ENCODE data around the gene NDUFC1. TPM values are rescaled to one million over a fixed set of nuclear protein-coding genes. Genes with fewer than 3 reads are reported as not detected.

Gene NDUFC1
- total and polyA plus RNA-seq, 12 donors: 55.1 to 235 (median 109) TPM

GRCh38 chr4:139304920-139305319, 2.6 kb upstream of the NDUFC1 start:
- 97 to 100% (median 99%) methylated on average over 2 of the region's 2 CpGs for WGBS, 4 donors
- Histone ChIP-seq H3K4me3 (no peak overlapping the region), H3K9me3 (replicated peaks in 1 of 3) (no peaks in the 10 kb centered on the region), H3K4me1 (replicated peaks in 1 of 2) (peaks cover 11 to 32% of the 10 kb centered on the region in 2 donors), H3K27me3 (no peaks in the 10 kb centered on the region), H3K27ac (no peak overlapping the region), H3K36me3 (replicated peaks in 1 of 2) (no peaks in the 10 kb centered on the region)
- intact Hi-C loops (cut with DNase I): no loop called here
- no peak for DNase-seq
- TF ChIP-seq CTCF (IDR thresholded peaks at IDR 0.05) (no peak), POLR2A (IDR thresholded peaks at IDR 0.05) (no peak)

- DNase-seq: peak; percentile 98 to 99 (median 99)
- no peaks in the 10 kb centered on the region for H3K9me3 ChIP-seq (replicated peaks in 1 of 3)
- H3K4me3 ChIP-seq: peak within 1 kb of the TSS; percentile 78 to 97 (median 89)
- H3K27ac ChIP-seq: peak within 1 kb of the TSS; percentile 82 to 98 (median 94)
- no peaks in the 10 kb centered on the region for H3K36me3 ChIP-seq (replicated peaks in 1 of 2)
- H3K4me1 ChIP-seq (replicated peaks in 1 of 2): peaks cover 18 to 38% of the 10 kb centered on the region in 2 donors
- 0 to 1% (median 0%) methylated on average over 37 to 61 of the region's 61 CpGs for WGBS, 4 donors
- intact Hi-C loops (cut with DNase I): no loop called here
- H3K27me3 ChIP-seq: no peaks in the 10 kb centered on the region
- TF ChIP-seq CTCF (IDR thresholded peaks at IDR 0.05) (peak in 1 of 6 experiments; percentile 2), POLR2A (IDR thresholded peaks at IDR 0.05) (peak; percentile 84 to 97)
Measured at GRCh38 chr4:139301113-139301820, 1.0 kb downstream of the NDUFC1 start, which contains the start of gene NAA15. Gene NAA15, plus strand, starts transcription at chr4:139301505. Its CDS starts 273 bp downstream, at chr4:139301778.

- Histone ChIP-seq H3K36me3 (replicated peaks in 1 of 2) (no peaks in the 10 kb centered on the region), H3K27ac (peak overlapping the region; percentile 82 to 98 (median 94)), H3K4me3 (peak overlapping the region; percentile 43 to 97 (median 84)), H3K4me1 (replicated peaks in 1 of 2) (peaks cover 18 to 41% of the 10 kb centered on the region in 2 donors), H3K27me3 (no peaks in the 10 kb centered on the region), H3K9me3 (replicated peaks in 1 of 3) (no peaks in the 10 kb centered on the region)
- intact Hi-C loops (cut with DNase I): no loop called here
- DNase-seq: peak in 3 of 7 donors; percentile 33 to 41 (median 35)
- WGBS, 4 donors: 7 to 12% (median 7%) methylated on average over 16 of the region's 16 CpGs
- TF ChIP-seq POLR2A (IDR thresholded peaks at IDR 0.05): no peak
- no peak for TF ChIP-seq CTCF (IDR thresholded peaks at IDR 0.05)
Measured at GRCh38 chr4:139300431-139301112, 1.7 kb downstream of the NDUFC1 start.

- TF ChIP-seq CTCF (IDR thresholded peaks at IDR 0.05) (no peak), POLR2A (IDR thresholded peaks at IDR 0.05) (no peak)
- H3K4me3 ChIP-seq: peak overlapping the region in 1 of 4 donors; percentile 8
- H3K36me3 ChIP-seq (replicated peaks in 1 of 2): no peaks in the 10 kb centered on the region
- DNase-seq: no peak
- 42 to 61% (median 44%) methylated on average over 1 of the region's 1 CpG for WGBS, 4 donors
- no peak overlapping the region for H3K27ac ChIP-seq
- intact Hi-C loops (cut with DNase I): loop anchor here (5.0 to 10.0 kb wide), 4 partner anchors 67 to 205 kb away; no protein-coding TSS in a partner anchor
- no peaks in the 10 kb centered on the region for H3K27me3 ChIP-seq
- H3K9me3 ChIP-seq (replicated peaks in 1 of 3): no peaks in the 10 kb centered on the region
- peaks cover 18 to 44% of the 10 kb centered on the region in 2 donors for H3K4me1 ChIP-seq (replicated peaks in 1 of 2)
Measured at GRCh38 chr4:139299536-139299935, 2.7 kb downstream of the NDUFC1 start.
